ENCODE data around the gene NCDN.

NCDN gene

DNA sequence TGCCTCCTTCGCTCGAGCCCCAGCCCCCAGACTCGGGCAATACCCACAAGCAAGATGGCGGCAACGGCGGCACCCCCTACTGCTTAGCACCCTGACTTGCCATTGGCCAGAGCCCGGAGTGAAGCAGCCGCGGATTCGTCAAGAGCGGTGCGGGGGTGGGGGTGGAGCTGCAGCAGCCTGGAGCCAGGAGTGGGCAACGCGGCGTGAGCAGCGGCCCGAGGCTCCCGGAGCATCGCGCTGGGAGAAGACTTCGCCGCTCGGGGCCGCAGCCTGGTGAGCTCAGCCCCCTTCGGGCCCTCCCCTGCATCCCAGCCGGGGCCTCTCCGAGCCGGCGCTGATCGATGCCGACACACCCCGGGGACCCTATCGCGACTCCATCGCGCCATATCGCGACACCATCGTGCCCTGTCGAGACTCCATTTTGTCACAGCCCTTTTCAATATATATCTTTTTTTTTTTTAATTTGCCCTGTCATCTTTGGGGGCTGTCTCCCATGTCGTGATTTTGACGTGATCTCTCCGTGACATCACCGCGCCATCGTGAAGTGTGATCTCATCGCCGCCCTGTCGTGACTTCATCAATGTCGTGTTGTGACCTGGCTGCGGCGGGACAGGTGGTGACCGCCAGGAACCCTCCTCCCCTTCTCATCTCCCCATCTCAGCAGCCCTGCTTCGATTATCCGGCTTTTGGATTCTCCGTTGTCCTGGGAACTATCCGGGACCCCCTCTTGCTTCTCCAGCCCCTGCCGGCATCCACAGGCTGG lies at the start of gene NCDN:
TSS of gene NCDN (plus strand) at position 189 of the 763 bp plus-strand sequence. CDS start at position 581, 392 bp downstream.
- peak; percentile 99 for DNase-seq (ENCODE audit: low read depth)
- peak within 1 kb of the TSS; percentile 98 for H3K4me3 ChIP-seq (ENCODE audit: low read depth, low read length)
- TF ChIP-seq CTCF (conservative IDR thresholded peaks at IDR 0.05; ENCODE audit: low read depth, low read length), result no peak

DNA sequence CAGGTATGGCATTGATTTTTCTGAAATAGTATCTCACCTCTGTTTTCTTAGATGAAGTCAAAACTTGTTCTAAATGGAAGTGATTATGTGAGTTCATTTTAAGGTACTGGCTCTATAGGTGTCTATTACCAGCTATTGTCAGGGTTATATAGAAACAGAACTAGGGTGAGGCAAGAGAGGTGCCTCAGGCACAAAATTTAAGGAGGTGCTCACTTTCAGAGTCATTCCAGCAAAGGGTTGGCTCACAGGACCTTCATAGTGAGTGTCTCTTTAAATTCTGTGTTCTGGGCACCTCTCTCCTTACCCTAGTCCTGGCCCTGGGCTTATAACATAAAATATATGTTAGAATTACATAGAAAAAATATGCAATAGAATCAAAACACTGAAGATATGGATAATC lies 49.7 kb upstream of the NCDN start:
- no peak for DNase-seq (ENCODE audit: low read depth)
- no peak for TF ChIP-seq CTCF (conservative IDR thresholded peaks at IDR 0.05; ENCODE audit: low read depth, low read length)
- H3K4me3 ChIP-seq (ENCODE audit: low read depth, low read length), result no peak overlapping the region

- TF ChIP-seq CTCF (conservative IDR thresholded peaks at IDR 0.05; ENCODE audit: low read depth, low read length), result no peak
- DNase-seq (ENCODE audit: low read depth), result no peak
Observed at GRCh38 chr1:35509558-35509957, 48.0 kb upstream of the NCDN start.

GRCh38 chr1:35511305-35511704 lies 46.3 kb upstream of the NCDN start:
- TF ChIP-seq CTCF (conservative IDR thresholded peaks at IDR 0.05; ENCODE audit: low read depth, low read length), result no peak
- no peak overlapping the region for H3K4me3 ChIP-seq (ENCODE audit: low read depth, low read length)
- no peak for DNase-seq (ENCODE audit: low read depth)

More at GRCh38 chr1:35509558-35509957, 48.0 kb upstream of the NCDN start:
- no peak overlapping the region for H3K4me3 ChIP-seq (ENCODE audit: low read depth, low read length)

DNA sequence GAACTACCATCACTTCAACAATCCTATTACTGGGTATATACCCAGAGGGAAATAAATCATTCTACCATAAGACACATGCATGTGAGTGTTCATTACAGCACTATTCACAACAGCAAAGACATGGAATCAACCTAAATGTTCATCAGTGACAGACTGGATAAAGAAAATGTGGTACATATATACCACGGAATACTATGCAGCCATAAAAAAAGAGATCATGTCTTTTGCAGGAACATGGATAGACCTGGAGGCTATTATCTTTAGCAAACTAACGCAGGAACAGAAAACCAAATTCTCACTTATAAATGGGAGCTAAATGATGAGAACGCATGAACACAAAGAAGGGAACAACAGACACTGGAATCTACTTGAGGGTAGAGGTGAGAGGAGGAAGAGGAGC lies 39.4 kb upstream of the NCDN start:
- H3K4me3 ChIP-seq (ENCODE audit: low read depth, low read length), result no peak overlapping the region
- no peak for DNase-seq (ENCODE audit: low read depth)
- TF ChIP-seq CTCF (conservative IDR thresholded peaks at IDR 0.05; ENCODE audit: low read depth, low read length), result no peak

GRCh38 chr1:35519432-35519831 lies 38.2 kb upstream of the NCDN start:
- no peak for DNase-seq (ENCODE audit: low read depth)
- no peak overlapping the region for H3K4me3 ChIP-seq (ENCODE audit: low read depth, low read length)
- no peak for TF ChIP-seq CTCF (conservative IDR thresholded peaks at IDR 0.05; ENCODE audit: low read depth, low read length)

DNA sequence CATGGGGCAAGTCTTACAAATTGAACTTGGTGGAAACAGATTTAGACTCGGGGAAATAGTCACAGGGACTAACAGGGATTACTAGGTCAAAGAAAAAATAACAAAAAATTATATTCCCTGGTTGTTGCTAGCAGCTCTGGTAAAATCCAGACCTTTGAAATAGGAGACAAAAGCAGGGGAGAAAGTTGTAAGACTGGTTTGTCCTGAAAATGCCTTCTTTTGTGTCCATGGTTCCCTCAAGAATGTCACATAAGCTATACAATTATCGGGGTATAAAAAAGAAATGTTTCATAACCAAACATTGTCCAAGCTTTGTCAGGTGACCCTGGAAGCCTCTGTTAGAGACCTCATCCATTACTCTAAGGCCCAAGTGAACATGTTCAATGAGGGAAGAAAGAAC lies 33.5 kb upstream of the NCDN start:
- no peak overlapping the region for H3K4me3 ChIP-seq (ENCODE audit: low read depth, low read length)
- DNase-seq (ENCODE audit: low read depth), result no peak
- TF ChIP-seq CTCF (conservative IDR thresholded peaks at IDR 0.05; ENCODE audit: low read depth, low read length), result no peak
